WTC11 (cell line): ENCODE data around the gene CELF4.

Experiments
- CBFB ChIP-seq: sonication (generic); formaldehyde crosslinking; IDR thresholded peaks from 2 replicates; pipeline ENCODE4 v1.8.1; 2022; ENCODE audit warnings: mild to moderate bottlenecking, low read depth, missing genetic modification reagents
- CTCF ChIP-seq: fragments of 200-600 bp; IDR thresholded peaks from 2 replicates; pipeline ENCODE4 v1.8.0; 2022; ENCODE audit warnings: antibody characterized with exemption
- ERG ChIP-seq: fragments of 250-450 bp; sonication (Bioruptor Pico); IDR thresholded peaks from 2 replicates; pipeline ENCODE4 v1.8.0; 2021; ENCODE audit warnings: mild to moderate bottlenecking
- ZNF121 ChIP-seq: sonication (generic); formaldehyde crosslinking; IDR thresholded peaks from 2 replicates; pipeline ENCODE4 v1.8.0; 2023; ENCODE audit warnings: missing genetic modification reagents
- TF ChIP-seq, protein P1 (sequence below): fragments of 250-450 bp; sonication (Bioruptor Pico); IDR thresholded peaks from 2 replicates; pipeline ENCODE4 v1.9.0; 2021; ENCODE audit warnings: mild to moderate bottlenecking
- TF ChIP-seq, protein P2 (sequence below): sonication (generic); formaldehyde crosslinking; IDR thresholded peaks from 2 replicates; pipeline ENCODE4 v1.8.1; 2022; ENCODE audit warnings: mild to moderate bottlenecking, missing genetic modification reagents, moderate library complexity, borderline replicate concordance
- TF ChIP-seq, protein P3 (sequence below): sonication (generic); formaldehyde crosslinking; IDR thresholded peaks from 2 replicates; pipeline ENCODE4 v1.8.1; 2023; ENCODE audit warnings: mild to moderate bottlenecking, missing genetic modification reagents, moderate library complexity

GRCh38 chr18:37400802-37401201 lies 164.8 kb downstream of the CELF4 start:
- TF ChIP-seq, protein P1, sequence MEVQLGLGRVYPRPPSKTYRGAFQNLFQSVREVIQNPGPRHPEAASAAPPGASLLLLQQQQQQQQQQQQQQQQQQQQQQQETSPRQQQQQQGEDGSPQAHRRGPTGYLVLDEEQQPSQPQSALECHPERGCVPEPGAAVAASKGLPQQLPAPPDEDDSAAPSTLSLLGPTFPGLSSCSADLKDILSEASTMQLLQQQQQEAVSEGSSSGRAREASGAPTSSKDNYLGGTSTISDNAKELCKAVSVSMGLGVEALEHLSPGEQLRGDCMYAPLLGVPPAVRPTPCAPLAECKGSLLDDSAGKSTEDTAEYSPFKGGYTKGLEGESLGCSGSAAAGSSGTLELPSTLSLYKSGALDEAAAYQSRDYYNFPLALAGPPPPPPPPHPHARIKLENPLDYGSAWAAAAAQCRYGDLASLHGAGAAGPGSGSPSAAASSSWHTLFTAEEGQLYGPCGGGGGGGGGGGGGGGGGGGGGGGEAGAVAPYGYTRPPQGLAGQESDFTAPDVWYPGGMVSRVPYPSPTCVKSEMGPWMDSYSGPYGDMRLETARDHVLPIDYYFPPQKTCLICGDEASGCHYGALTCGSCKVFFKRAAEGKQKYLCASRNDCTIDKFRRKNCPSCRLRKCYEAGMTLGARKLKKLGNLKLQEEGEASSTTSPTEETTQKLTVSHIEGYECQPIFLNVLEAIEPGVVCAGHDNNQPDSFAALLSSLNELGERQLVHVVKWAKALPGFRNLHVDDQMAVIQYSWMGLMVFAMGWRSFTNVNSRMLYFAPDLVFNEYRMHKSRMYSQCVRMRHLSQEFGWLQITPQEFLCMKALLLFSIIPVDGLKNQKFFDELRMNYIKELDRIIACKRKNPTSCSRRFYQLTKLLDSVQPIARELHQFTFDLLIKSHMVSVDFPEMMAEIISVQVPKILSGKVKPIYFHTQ: no peak
- TF ChIP-seq ZNF121 (CRISPR knock-in tag) (no peak), CTCF (no peak), CBFB (CRISPR knock-in tag) (no peak), ERG (CRISPR knock-in tag) (no peak)
- TF ChIP-seq, protein P2, sequence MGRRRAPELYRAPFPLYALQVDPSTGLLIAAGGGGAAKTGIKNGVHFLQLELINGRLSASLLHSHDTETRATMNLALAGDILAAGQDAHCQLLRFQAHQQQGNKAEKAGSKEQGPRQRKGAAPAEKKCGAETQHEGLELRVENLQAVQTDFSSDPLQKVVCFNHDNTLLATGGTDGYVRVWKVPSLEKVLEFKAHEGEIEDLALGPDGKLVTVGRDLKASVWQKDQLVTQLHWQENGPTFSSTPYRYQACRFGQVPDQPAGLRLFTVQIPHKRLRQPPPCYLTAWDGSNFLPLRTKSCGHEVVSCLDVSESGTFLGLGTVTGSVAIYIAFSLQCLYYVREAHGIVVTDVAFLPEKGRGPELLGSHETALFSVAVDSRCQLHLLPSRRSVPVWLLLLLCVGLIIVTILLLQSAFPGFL: no peak
- TF ChIP-seq, protein P3, sequence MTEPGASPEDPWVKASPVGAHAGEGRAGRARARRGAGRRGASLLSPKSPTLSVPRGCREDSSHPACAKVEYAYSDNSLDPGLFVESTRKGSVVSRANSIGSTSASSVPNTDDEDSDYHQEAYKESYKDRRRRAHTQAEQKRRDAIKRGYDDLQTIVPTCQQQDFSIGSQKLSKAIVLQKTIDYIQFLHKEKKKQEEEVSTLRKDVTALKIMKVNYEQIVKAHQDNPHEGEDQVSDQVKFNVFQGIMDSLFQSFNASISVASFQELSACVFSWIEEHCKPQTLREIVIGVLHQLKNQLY: no peak
